HG03196 (cell line): ENCODE data around the gene ADPRS.
A peak's percentile ranks its signal among the peaks of the same experiment; 100 is the strongest.

Experiments used
- ATAC-seq: cut with Tn5 transposase; IDR thresholded peaks from one replicate; pipeline ENCODE4 v1.9.1; 2021; ENCODE audit not compliant: unreplicated experiment

ADPRS gene, protein sequence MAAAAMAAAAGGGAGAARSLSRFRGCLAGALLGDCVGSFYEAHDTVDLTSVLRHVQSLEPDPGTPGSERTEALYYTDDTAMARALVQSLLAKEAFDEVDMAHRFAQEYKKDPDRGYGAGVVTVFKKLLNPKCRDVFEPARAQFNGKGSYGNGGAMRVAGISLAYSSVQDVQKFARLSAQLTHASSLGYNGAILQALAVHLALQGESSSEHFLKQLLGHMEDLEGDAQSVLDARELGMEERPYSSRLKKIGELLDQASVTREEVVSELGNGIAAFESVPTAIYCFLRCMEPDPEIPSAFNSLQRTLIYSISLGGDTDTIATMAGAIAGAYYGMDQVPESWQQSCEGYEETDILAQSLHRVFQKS

DNA sequence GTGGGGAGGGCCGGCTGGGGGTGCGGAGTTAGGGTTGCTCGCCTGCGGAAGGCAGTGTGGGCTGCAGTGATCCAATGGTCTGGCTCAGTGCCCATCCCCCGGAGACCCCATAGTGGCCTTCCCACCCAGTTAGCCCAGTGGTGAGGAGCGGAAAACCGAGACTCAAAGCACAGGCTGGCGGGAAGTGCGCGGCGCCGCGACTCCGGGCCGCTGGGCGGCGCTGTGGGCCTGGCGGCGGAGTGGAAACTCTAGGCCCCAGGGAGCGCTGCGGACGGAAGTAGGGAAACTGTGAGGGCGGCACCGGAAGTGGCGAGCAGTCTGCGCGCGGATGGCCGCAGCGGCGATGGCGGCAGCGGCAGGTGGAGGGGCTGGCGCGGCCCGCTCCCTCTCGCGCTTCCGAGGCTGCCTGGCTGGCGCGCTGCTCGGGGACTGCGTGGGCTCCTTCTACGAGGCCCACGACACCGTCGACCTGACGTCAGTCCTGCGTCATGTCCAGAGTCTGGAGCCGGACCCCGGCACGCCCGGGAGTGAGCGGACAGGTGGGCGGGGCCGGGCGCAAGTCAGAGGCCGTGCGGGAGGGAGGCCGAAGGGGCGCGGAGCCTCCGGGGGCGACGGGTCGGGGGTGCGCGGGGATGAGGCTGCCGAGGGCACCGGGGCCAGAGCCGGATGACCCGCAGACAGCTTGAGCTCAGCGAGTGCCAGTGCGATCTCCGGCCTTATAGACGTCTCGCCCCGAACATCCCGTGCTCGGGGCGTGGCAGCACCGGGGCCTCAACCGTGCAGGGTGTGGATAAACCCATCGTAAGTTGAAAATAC is at the start of gene ADPRS:
Gene ADPRS, plus strand, starts transcription at position 316 of the 816 bp plus-strand sequence. Its CDS starts 13 bp downstream, at position 329.
- ATAC-seq: peak; percentile 71

DNA sequence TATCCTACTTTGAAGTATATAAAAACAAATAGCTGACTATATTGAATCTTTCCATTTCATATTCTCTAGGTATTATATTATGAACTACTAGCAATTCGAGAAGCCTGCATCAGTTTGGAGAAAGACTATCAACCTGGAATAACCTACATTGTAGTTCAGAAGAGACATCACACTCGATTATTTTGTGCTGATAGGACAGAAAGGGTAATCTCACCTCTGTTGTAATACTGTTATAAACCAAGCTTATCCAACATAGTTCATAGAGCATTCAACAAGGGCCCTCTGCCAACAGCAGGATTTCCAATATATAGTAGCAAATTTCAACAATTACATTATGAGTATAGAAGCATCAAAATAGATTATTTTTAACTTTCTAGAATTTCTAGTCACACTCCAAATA is 48.5 kb upstream of the ADPRS start:
- ATAC-seq: no peak

DNA sequence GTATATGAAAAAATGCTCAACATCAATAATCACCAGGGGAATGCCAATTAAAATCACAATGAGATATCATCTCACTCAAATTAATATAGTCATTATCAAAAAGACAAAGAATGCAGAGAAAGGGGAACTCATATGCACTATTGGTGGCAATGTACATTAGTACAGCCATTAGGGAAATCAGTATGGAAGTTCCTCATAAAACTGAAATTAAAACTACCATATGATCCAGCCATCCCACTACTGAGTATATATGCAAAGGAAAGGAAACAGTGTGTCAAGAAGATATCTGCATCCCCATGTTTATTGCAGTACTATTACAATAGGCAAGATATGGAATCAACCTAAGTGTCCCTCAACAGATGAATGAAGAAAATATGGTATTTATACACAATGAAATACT is 36.9 kb upstream of the ADPRS start:
- no peak for ATAC-seq

DNA sequence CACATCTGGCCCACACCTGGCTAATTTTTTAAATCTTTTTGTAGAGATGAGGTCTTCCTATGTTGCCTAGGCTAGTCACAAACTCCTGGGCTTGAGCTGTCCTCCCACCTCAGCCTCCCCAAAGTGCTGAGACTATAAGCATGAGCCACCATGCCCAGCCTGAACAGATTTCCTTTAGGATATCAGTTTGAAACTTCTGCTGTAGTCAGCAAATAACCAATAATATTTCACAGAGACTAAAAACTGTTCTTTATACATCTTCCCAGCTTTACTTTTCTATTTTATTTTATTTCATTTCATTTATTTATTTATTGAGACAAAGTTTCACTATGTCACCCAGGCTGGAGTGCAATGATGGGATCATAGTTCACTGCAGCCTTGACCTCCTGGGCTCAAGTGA is 34.7 kb upstream of the ADPRS start:
- no peak for ATAC-seq

DNA sequence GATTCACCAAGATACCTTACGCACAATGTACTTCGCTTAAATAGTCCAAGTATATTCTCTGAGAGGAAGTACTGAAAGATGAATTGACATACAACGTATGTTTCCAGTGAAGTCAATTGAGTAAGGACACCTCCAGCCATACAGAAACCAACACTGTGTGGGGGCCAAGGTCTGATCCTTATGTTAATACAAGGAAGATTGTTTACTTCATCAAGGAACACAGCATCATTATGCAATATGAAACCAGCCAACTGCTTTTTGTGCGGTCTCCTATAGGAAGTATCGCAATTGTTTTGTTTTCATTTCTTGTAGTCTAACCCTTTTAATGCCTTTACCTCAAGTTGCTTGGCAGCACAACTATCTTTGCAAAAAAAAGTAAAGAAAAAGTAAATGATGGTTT is 33.0 kb upstream of the ADPRS start:
- ATAC-seq: no peak

DNA sequence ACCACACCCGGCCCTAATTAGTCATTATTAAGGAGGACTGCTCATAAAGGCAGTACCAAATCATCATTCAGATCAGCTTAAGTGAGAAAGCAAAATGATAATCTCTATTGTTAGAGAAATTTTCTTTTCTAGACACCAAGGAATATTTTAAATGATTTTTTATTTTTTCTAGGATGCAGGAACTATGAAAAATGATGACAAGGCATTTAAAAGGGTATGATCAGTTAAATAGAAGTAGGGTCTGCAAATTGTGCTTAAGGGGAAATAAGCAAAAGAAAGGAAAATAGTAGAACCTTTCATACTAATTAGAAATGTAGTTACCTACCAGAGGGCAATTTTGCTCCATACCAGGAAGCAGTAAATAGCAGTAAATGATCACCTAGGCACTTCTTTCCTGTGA is 26.4 kb upstream of the ADPRS start:
- ATAC-seq: no peak

DNA sequence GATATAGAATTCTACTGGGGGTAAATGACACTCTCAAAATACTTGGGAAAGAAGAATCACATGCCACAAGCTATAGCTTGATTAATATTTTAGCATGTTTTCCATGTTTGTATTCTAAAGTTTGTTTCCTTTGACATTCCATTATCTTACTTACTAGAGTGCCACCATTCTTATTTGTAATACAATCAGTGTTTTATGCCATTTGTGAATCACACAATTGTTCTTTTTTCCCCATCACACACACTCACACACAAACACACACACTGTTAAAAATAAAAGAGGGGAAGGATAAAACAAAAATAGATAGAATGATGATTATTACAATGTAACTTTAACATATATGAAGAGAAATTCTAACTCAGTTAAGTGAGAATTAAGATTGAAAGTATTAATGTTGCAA is 20.8 kb upstream of the ADPRS start:
- no peak for ATAC-seq

DNA sequence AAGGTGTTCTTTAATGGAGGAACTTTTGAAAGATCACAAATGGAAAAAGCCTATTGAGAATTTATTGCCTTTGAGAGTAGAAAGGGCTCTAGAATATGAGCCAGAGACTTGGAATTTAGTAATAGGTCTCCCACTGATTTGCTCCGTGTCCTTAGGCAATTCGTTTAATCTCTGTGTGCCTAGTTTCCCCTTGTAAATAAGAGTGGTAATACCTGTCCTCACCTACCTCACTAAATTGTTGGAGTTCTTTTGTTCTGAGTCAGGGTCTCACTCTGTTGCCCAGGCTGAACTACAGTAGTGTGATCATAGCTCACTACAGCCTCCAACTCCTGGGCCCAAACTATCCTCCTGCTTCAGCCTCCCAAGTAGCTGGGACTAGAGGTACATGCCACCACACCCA is 19.8 kb upstream of the ADPRS start:
- no peak for ATAC-seq

DNA sequence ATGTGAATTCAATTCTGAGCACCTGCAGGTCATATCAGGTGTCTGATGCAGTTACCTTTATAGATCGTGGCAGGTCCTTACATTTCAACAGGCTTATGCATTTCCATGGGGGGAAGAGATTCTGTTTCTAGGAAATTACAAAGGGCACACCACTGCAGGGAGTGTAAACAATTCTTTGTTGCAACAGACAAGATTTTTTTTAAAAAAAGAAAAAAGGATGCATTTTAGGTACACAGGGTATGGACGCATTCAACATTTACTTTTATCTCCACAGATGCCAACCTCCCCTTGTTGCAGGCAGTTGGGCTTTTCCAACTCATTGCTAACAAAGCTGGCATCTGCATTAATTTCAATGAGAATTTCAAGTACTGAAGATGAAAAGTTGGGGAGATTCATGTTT is 18.3 kb upstream of the ADPRS start:
- ATAC-seq: no peak

DNA sequence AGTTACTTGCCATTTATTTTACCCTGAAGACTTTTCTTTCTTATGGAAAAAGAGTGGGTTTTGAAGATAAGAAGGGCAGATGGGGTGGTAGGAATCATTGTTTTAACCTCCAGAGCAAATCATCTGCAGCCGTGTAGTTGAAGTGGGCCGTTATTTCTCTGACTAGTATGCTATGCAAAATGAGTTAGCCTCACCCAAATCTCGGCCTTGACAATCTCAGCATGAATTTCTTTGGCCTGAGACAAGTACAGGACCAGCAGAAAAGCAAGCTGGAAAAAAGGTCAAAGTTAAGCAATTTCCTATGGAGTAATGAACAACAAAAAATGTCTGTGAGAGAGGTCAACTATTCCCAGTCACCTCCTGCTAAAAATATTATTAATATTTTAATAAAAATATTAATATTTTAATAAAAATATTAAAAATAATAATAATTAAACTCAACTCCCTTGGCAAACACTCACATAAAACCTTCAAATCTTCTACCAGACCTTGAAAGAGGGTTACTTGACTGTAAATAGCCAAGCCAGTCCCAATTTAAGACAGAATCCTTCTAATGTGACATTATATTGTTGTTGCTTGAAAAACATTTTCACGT is 11.6 kb upstream of the ADPRS start:
- ATAC-seq: no peak

DNA sequence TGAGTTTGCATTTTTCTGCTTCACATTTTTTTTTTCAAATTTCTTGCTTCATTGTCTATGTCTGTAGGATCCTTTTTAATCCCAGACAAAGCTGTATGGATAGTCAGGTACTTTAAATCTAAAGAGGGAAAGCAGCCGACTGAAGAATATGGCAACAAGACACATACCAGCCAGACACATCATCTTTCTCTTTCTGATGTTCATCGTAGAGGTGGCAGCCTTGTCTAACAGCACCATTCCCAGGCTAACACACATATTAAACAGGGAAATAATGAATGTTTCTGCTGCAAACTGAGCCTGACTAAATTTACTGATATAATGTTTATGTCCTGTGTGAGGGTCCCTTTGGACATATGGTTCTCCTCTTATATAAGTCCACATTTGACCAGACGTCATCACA is 8.5 kb upstream of the ADPRS start:
- no peak for ATAC-seq

DNA sequence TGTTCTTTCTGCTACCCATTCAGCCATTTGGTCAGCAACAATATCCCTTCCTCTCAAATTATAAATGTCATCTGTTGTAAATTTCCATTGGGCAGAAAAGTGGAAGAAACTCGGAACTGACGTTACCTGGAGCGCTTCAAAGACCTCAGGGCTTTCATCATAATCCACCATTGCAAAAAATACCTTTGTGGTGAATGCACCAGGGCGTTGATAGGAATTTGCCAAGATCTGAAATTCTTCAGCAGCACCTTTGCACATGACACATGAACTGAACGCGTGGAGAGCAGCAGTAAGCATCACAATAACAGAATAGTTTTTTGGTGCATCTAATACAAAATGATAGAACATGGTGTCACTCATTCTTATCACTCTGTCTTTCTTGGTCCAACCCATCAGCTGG is 7.9 kb upstream of the ADPRS start:
- no peak for ATAC-seq

DNA sequence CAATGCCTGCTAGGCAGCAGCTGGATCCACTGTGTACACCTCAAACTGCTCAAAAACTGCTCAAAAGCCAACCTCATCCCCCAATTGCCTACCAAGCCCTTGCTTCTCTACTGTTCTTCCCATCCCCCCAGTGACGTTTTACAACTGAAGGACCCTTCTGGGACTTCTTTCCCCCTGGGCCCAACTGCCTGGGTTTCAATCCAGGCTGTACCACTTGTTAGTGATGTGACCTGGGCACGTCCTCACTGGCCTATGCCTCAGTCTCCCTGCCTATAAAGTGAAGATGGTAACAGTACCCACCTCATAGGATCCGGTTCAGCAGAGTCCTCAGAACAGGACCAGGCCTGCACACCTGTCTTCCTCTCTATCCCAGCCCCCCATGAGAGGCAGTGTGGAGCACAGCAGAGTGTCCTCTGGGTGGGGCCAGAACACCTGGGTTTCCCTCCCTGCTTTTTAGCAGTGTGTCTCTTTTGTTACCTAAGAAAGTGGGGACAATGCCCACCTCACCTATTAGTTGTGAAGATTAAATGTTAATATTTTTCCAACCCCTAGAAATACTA is 6.7 kb upstream of the ADPRS start:
- no peak for ATAC-seq

DNA sequence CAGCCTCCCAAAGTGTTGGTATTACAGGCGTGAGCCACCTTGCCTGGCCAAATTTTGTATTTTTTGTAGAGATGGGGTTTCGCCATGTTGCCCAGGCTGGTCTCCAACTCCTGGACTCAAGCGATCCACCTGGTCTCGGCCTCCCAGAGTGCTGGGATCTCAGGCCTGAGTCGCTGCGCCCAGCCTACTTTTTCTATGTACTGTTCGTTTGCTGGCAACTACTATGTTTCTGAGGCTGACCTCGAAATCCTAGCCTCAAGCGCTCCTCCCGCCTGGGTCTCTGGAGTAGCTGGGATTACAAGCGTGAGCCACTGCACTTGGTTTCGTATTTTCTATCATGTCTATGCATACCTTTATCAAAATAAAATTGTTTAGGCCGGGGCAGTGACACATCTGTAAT is 5.5 kb upstream of the ADPRS start:
- no peak for ATAC-seq

DNA sequence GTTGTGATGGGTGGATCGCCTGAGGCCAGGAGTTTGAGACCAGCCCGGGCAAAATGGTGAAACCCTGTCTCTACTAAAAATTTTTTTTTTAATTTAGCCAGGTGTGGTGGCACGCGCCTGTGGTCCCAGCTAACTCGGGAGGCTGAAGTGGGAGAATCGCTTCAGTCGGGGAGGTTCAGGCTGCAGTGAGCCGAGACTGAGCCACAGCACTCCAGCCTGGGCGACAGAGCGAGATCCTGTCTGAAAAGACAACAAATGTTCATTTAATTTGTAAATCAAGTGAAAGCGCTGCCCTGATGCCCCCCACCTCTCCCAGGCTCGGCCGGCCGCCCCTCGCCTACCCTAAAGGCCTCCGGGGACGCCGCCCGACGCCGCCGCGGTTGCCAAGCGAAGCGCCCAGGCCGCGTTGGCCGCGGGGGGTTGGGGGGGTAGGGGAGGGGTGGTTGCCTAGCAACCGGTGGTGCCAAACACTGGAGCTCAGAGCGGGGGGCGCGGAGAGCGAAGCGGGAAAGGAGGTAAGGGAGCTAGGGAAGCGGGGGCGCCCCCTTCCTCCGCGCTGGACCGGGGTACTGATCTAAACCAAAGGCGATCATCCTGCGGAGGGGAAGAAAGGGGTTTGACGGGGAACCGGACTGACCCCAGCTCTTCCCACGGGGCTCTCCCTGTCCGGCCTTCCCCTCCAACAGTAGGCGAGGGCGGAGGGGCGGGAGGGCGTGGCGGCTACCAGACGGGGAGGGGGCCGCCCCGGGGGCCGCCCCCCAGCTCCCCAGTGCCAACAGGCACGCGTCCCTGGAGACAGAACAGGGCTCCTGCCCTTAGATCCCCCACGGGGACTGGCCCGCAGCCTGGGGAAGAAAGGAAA is 4.8 kb upstream of the ADPRS start, which contains the start of gene TEKT2:
Gene TEKT2, plus strand, starts transcription at position 460 of the 862 bp plus-strand sequence. CDS start 828 bp downstream, outside the sequence.
- no peak for ATAC-seq

DNA sequence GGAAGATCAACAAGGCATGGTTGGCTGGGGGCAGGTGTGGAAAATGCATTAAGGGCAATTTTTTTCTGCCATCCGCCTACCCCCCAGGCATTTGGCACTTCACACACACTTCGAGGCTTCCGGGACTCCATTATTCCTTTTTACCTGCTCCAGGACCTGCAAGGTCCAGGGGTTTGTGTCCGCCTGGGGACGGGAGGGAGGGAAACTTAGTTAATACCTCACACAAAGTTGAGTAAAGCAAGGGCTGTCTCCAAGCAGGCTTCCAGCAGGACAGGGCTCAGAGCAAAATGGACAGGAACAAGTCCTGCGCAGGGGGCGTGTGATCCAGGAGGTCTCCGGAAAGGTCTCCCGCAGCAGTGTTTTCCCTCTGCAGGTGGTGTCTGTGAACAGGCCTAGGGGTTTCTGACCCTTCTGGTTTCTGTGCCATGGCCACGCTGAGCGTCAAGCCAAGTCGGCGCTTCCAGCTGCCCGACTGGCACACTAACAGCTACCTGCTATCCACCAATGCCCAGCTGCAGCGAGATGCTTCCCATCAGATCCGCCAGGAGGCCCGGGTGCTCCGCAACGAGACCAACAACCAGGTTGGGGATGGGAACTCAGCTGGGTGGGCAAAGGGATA is 4.1 kb upstream of the ADPRS start:
- ATAC-seq: no peak

DNA sequence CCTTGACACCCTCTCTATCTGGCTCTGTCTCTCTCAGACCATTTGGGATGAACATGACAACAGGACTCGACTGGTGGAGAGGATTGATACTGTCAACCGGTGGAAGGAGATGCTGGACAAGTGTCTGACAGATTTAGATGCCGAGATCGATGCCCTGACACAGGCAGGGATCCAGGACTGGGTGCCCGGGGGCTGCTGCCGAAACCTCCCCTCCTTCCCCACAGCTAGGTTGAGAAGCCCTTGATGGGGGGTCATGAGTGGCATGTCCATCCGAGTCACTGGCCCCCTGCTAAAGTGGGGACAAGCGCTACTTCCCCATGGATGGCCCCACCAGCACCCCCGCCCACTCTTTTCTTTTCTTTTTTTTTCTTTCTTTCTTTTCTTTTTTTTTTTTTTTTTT is 3.6 kb upstream of the ADPRS start:
- no peak for ATAC-seq

DNA sequence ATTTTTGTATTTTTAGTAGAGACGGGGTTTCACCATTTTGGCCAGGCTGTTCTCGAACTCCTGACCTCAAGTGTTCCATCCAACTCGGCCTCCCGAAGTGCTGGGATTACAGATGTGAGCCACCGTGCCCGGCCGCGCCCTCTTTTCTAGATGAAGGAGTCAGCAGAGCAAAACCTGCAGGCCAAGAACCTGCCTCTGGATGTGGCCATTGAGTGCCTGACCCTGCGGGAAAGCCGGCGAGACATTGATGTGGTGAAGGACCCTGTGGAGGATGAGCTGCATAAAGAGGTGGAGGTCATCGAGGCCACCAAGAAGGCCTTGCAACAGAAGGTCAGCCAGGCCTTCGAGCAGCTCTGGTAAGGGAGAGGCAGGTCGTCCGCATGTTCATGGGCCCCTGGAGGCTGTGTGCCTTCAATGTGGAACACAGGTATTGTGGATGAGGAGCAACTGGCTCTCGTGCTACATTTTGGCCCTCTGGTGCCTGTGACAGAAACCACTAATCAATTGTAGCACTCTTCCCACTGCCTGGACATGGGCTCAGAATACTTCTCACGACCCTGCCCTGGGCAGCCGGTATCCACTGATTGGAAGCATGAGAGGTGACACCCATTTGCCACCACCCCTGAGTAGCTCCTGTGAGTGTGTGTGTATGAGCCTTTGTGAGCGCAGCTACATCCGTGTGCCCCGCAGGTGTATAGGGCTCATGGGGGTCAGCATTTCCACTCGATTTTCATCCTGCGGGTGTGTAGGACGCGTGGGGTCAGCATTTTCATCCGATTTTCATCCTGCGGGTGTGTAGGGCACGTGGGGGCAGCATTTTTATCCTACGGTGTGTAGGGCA is 2.8 kb upstream of the ADPRS start:
- ATAC-seq: no peak

DNA sequence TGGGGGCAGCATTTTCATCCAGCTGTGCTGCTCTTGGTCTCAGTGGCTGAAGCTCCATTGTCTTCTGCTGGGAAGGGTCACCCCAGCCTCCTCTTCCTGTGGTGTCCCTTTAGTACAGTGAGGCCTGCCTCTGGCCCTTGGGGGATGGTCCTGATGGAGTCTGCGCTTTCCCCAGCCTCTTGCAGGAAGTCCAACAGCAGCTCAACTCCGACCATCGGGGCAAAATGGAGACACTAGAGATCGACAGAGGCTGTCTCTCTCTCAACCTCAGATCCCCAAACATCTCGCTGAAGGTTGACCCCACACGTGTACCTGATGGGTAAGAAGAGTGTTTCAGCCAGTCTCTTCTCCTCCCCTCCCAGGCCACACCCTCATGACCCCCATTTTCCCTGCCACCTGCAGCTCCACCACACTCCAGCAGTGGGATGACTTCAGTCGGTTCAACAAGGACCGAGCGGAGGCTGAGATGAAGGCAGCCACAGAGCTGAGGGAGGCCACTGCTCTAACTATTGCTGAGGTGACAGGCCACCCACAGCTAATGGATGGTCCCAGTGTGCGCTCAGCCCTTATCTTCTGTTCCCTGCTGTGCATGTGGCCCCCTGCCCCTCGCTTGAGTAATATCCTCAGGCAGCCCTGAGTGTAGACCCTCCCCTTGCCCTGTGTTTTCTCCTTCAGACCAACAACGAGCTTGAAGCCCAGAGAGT is 2.0 kb upstream of the ADPRS start:
- ATAC-seq: no peak
